ENCODE measurements around the gene ZNF275. TPM values are rescaled to one million over a fixed set of nuclear protein-coding genes. Genes with fewer than 3 reads are reported as not detected.

Gene ZNF275
- total and polyA plus RNA-seq, 2 donors (not counting 1 experiment from before 2014, with no cell fraction given), result 8.8 to 17.6 TPM

DNA sequence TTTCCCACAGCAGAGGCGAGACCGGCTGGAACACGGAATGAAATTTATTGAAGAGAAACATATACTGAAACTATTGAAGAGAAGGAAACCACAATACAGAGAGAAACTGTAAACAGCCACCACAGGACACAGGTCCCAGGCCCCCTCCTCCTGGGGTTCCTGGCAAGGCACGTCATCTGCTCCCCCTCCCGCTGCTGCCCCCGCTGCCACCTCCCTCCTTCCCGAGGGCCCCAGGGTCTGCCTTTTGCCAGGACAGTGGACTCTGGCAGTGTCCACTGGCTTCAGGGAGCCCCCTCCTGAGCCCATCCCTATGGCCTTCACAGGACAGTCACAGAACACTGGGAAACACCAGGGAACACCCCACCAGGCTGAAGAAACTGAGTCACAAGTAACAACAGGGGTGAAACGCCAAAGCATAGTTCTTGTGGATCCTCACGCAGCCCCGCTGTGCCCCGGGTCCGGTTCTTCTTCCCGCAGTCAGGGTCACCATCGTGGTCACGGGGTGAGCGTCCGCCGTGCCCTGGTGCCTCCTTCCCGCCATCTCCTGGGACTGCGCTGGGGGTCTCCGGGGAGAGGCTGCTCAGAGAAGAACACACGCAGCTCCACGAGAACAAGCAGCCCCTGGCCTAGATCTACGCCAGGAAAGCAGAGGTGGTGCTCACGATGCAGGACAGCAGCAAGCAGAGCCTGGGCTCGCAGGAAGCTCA is 61.8 kb downstream of the ZNF275 start:
- CTCF ChIA-PET, result no interaction called here
- WGBS (ENCODE audit: insufficient coverage), result 60% methylated on average over 16 of the region's 26 CpGs
- Mint-ChIP-seq H3K27ac (no peak overlapping the region), H3K9me3 (ENCODE audit: insufficient read depth) (no peaks in the 10 kb centered on the region), H3K4me3 (no peak overlapping the region), H3K4me1 (peaks cover 3% of the 10 kb centered on the region), H3K27me3 (no peaks in the 10 kb centered on the region)
- Histone ChIP-seq H3K79me2 (ENCODE audit: control insufficient read depth, insufficient read depth, low read length) (no peaks in the 10 kb centered on the region), H4K20me1 (ENCODE audit: control insufficient read depth, insufficient read depth, low read length, poor library complexity, severe bottlenecking) (no peaks in the 10 kb centered on the region), H3K9ac (ENCODE audit: low read length) (no peak overlapping the region), H2AFZ (ENCODE audit: insufficient read depth, low read depth, low read length, poor library complexity, severe bottlenecking) (no peak overlapping the region), H3K4me3 (ENCODE audit: control extremely low read depth in 1 of 5, extremely low read depth in 1 of 5, insufficient read depth in 1 of 5, low read depth in 2 of 5, low read length in 4 of 5) (no peak overlapping the region), H3K27ac (ENCODE audit: low read length in 2 of 2) (no peak overlapping the region), H3K4me2 (replicated peaks; ENCODE audit: low read depth, low read length, poor library complexity, severe bottlenecking) (no peak overlapping the region), H3K9me3 (ENCODE audit: control extremely low read depth in 1 of 3, control insufficient read depth in 2 of 3, insufficient read depth in 1 of 3, low read length in 2 of 3) (no peaks in the 10 kb centered on the region), H3K36me3 (replicated peaks in 1 of 2; ENCODE audit: control extremely low read depth in 1 of 2, control insufficient read depth in 1 of 2, extremely low read depth in 1 of 2, insufficient read depth in 2 of 2, low read length in 1 of 2) (no peaks in the 10 kb centered on the region), H3K4me1 (ENCODE audit: control insufficient read depth in 2 of 2, insufficient read depth in 2 of 2, low read length in 2 of 2) (peaks cover 0 to 6% of the 10 kb centered on the region in 2 donors), H3K27me3 (replicated peaks in 1 of 4; ENCODE audit: control extremely low read depth in 1 of 4, control insufficient read depth in 3 of 4, insufficient read depth in 4 of 4, low read length in 3 of 4) (no peaks in the 10 kb centered on the region)
- intact Hi-C loops (cut with micrococcal nuclease), result no loop called here
- TF ChIP-seq EZH2 (IDR thresholded peaks at IDR 0.05; ENCODE audit: borderline replicate concordance, insufficient read depth, low read depth, low read length, poor library complexity, severe bottlenecking), result no peak
- TF ChIP-seq, protein P1, sequence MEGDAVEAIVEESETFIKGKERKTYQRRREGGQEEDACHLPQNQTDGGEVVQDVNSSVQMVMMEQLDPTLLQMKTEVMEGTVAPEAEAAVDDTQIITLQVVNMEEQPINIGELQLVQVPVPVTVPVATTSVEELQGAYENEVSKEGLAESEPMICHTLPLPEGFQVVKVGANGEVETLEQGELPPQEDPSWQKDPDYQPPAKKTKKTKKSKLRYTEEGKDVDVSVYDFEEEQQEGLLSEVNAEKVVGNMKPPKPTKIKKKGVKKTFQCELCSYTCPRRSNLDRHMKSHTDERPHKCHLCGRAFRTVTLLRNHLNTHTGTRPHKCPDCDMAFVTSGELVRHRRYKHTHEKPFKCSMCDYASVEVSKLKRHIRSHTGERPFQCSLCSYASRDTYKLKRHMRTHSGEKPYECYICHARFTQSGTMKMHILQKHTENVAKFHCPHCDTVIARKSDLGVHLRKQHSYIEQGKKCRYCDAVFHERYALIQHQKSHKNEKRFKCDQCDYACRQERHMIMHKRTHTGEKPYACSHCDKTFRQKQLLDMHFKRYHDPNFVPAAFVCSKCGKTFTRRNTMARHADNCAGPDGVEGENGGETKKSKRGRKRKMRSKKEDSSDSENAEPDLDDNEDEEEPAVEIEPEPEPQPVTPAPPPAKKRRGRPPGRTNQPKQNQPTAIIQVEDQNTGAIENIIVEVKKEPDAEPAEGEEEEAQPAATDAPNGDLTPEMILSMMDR (IDR thresholded peaks at IDR 0.05), result no peak
- POLR2A ChIA-PET, result no interaction called here
- DNase-seq (no peak), ATAC-seq (ENCODE audit: low read depth) (no peak)

DNA sequence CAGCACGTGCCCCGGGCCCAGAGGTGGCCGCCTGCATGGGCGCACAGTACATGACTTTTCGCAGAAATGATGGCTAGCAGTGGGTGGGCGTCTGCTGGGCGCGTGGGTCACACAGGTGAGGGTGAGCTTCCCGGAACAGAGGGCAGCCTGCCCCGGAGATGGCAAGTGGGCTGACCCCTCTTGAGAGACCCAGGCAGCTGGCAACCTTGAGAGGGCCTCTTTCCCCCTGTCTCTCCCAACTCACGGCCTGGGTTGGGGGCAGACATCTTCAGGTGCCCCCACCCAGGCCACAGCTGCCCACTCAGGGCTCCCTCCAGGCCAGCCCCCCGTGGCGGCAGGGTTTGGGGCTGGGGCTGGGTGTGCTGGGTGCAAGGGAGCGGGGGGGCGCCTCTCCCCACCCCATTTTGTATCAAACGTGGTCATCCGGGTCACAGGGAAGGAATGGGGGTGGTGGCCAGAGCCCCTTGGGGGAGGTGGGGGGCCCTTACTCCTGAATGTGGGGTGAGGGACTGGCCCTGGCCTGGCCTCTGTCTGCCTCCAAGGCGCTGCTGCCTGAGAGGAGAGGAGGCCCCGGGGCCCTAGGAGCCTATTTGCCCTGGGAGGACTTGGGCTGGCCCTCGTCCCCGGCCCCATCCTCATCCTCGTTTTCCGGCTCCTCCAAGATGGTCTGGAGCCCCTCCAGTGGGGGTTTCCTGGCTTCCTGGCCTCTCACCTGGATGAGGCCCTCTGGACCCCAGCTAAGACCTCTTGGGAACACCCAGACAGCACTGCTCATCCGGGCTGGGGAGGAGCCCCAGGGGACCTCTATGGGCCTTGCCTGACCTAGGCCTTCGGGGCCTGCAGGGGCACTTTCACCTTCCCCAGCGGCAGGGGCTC is 62.6 kb downstream of the ZNF275 start:
- no peaks in the 10 kb centered on the region for H3K27me3 ChIP-seq (replicated peaks in 1 of 4; ENCODE audit: control extremely low read depth in 1 of 4, control insufficient read depth in 3 of 4, insufficient read depth in 4 of 4, low read length in 3 of 4)
- DNase-seq (no peak), ATAC-seq (ENCODE audit: low read depth) (no peak)
- no peak overlapping the region for H3K4me3 Mint-ChIP-seq
- WGBS (ENCODE audit: insufficient coverage), result 85% methylated on average over 13 of the region's 26 CpGs
- H3K4me3 ChIP-seq (ENCODE audit: control extremely low read depth in 1 of 5, extremely low read depth in 1 of 5, insufficient read depth in 1 of 5, low read depth in 2 of 5, low read length in 4 of 5), result no peak overlapping the region
- intact Hi-C loops (cut with micrococcal nuclease), result no loop called here
- ChIA-PET CTCF (no interaction called here), POLR2A (no interaction called here)
- H3K4me1 ChIP-seq (ENCODE audit: control insufficient read depth in 2 of 2, insufficient read depth in 2 of 2, low read length in 2 of 2), result peaks cover 0 to 6% of the 10 kb centered on the region in 2 donors
- TF ChIP-seq EZH2 (IDR thresholded peaks at IDR 0.05; ENCODE audit: borderline replicate concordance, insufficient read depth, low read depth, low read length, poor library complexity, severe bottlenecking), result no peak
- TF ChIP-seq, protein P1 (IDR thresholded peaks at IDR 0.05), result no peak
- no peaks in the 10 kb centered on the region for H3K36me3 ChIP-seq (replicated peaks in 1 of 2; ENCODE audit: control extremely low read depth in 1 of 2, control insufficient read depth in 1 of 2, extremely low read depth in 1 of 2, insufficient read depth in 2 of 2, low read length in 1 of 2)
- H2AFZ ChIP-seq (ENCODE audit: insufficient read depth, low read depth, low read length, poor library complexity, severe bottlenecking), result no peak overlapping the region
- H3K4me2 ChIP-seq (replicated peaks; ENCODE audit: low read depth, low read length, poor library complexity, severe bottlenecking), result no peak overlapping the region
- no peaks in the 10 kb centered on the region for H4K20me1 ChIP-seq (ENCODE audit: control insufficient read depth, insufficient read depth, low read length, poor library complexity, severe bottlenecking)
- no peaks in the 10 kb centered on the region for H3K79me2 ChIP-seq (ENCODE audit: control insufficient read depth, insufficient read depth, low read length)
- no peak overlapping the region for H3K27ac ChIP-seq (ENCODE audit: low read length in 2 of 2)
- H3K4me1 Mint-ChIP-seq, result peaks cover 3% of the 10 kb centered on the region
- H3K9ac ChIP-seq (ENCODE audit: low read length), result no peak overlapping the region
- H3K27me3 Mint-ChIP-seq, result no peaks in the 10 kb centered on the region
- no peak overlapping the region for H3K27ac Mint-ChIP-seq
- peaks cover 0 to 3% (median 0%) of the 10 kb centered on the region in 3 donors for H3K9me3 ChIP-seq (ENCODE audit: control extremely low read depth in 1 of 3, control insufficient read depth in 2 of 3, insufficient read depth in 1 of 3, low read length in 2 of 3)
- no peaks in the 10 kb centered on the region for H3K9me3 Mint-ChIP-seq (ENCODE audit: insufficient read depth)
